ENCODE results near the gene OR52K1. TPM values are rescaled to one million over a fixed set of nuclear protein-coding genes. Genes with fewer than 3 reads are reported as not detected.

Gene OR52K1
- total RNA-seq, 4 donors from 2014 or later = not detected

DNA sequence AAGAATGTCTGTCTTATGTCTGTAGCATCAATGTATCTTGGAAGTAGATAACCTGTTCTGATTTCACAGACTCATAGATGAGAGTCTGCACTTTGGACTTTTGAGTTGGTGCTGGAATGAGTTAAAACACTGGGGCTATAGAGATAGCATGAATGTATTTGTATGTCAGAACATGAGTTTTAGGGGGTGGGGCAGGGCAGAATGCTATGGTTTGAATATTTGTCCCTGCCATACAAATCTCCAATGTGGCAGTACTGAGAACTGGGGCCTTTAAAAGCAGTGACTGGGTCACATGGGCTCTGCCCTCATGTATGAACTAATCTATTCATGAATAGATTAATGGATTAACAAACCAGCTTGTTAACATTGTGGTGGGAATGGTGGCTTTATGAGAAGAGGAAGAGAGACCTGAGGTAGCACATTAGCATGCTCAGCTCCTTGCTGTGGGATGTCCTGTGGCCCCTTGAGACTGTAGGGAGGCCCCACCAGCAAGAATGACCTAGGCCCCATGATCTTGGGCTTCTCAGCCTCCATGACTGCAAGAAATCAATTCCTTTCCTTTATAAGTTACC is 15.5 kb upstream of the OR52K1 start:
- no peak overlapping the region for H3K4me3 ChIP-seq (replicated peaks in 1 of 3)
- intact Hi-C loops (cut with DNase I) = no loop called here

DNA sequence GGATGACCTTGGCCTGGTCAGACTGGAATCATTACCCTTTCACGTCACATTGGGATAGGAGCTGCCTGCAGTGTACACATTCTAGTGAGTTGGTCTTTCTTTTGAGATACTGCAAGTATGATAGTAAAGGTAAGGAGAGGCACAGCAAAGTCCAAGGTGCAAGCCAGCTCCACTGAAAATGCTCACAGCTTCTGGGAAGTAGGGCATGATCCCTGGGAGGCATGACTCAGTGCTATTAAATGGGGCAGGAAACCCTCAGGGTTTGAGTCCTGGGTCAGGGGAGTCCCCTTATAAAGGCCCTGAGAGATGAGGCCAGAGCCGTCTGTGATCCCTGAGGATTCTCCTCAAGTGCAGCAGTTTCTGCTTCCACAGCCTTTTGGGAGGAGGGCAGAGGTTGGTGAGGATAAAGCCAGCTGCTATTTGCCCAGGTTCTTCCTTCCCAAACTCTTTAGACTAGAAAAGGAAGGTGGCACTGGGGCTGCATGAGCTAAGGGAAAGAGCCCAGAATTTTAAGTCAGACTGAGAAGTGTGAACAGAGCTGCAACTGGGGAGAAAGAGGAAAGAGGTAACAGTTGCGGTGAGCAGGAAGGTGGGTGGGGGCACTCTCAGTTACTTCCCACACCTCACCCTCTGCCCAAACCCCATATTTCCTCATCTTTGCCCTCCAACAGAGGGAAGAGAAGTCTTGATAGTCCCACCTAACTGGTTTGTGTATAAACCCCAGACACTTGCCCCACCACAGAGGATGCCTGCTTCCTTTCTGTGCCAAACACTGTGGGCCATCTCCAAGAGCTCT is 14.4 kb upstream of the OR52K1 start:
- 78 to 82% methylated on average over 3 of the region's 3 CpGs for WGBS, 2 donors
- intact Hi-C loops (cut with DNase I) = no loop called here
- Histone ChIP-seq H3K9me3 (no peaks in the 10 kb centered on the region), H3K27ac (no peak overlapping the region), H3K27me3 (no peaks in the 10 kb centered on the region), H3K4me3 (replicated peaks in 1 of 3) (no peak overlapping the region), H3K36me3 (no peaks in the 10 kb centered on the region), H3K4me1 (no peaks in the 10 kb centered on the region)
- no peak for DNase-seq
- TF ChIP-seq POLR2A (IDR thresholded peaks at IDR 0.05) (no peak), CTCF (IDR thresholded peaks at IDR 0.05) (no peak)

More for the DNA sequence above, 15.5 kb upstream of the OR52K1 start:
- H3K9me3 ChIP-seq = no peaks in the 10 kb centered on the region
- H3K4me1 ChIP-seq = no peaks in the 10 kb centered on the region
- no peak for DNase-seq
- no peaks in the 10 kb centered on the region for H3K36me3 ChIP-seq
- H3K27me3 ChIP-seq = no peaks in the 10 kb centered on the region
- no peak overlapping the region for H3K27ac ChIP-seq
- TF ChIP-seq CTCF (IDR thresholded peaks at IDR 0.05) = no peak
- TF ChIP-seq POLR2A (IDR thresholded peaks at IDR 0.05) = no peak

DNA sequence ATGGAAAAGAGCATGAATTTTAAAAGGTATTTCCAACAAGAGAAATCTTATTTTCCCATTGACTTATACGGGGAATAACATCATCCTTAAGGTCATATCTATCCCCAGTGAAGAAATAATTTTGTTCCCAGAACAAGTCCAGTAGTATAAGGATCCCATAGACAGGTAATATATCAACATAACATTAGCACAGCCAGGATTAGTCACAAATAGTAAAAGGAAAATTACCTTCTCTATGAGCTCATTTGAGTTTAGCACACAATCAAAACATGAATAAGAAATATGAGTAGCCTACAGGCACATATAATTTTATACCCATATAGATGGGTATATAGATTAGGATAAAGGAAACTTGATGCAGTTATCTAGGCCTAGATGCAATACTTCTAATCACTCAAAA is 2.8 kb upstream of the OR52K1 start:
- H3K4me1 ChIP-seq = no peaks in the 10 kb centered on the region
- H3K27me3 ChIP-seq = no peaks in the 10 kb centered on the region
- H3K9me3 ChIP-seq = no peaks in the 10 kb centered on the region
- 82 to 85% methylated on average over 1 of the region's 1 CpG for WGBS, 2 donors
- TF ChIP-seq CTCF (IDR thresholded peaks at IDR 0.05) (no peak), POLR2A (IDR thresholded peaks at IDR 0.05) (no peak)
- H3K36me3 ChIP-seq = no peaks in the 10 kb centered on the region
- H3K4me3 ChIP-seq (replicated peaks in 1 of 3) = no peak overlapping the region
- no peak for DNase-seq
- intact Hi-C loops (cut with DNase I) = no loop called here
- no peak overlapping the region for H3K27ac ChIP-seq

GRCh38 chr11:4480577-4481239 is 1.7 kb upstream of the OR52K1 start:
- intact Hi-C loops (cut with DNase I) = no loop called here
- no peaks in the 10 kb centered on the region for H3K4me1 ChIP-seq
- 85 to 88% methylated on average over 4 of the region's 4 CpGs for WGBS, 2 donors
- no peak for DNase-seq
- no peaks in the 10 kb centered on the region for H3K9me3 ChIP-seq
- TF ChIP-seq POLR2A (IDR thresholded peaks at IDR 0.05) = no peak
- TF ChIP-seq CTCF (IDR thresholded peaks at IDR 0.05) = no peak
- no peak overlapping the region for H3K27ac ChIP-seq
- no peaks in the 10 kb centered on the region for H3K27me3 ChIP-seq
- no peaks in the 10 kb centered on the region for H3K36me3 ChIP-seq
- H3K4me3 ChIP-seq (replicated peaks in 1 of 3) = no peak overlapping the region

DNA sequence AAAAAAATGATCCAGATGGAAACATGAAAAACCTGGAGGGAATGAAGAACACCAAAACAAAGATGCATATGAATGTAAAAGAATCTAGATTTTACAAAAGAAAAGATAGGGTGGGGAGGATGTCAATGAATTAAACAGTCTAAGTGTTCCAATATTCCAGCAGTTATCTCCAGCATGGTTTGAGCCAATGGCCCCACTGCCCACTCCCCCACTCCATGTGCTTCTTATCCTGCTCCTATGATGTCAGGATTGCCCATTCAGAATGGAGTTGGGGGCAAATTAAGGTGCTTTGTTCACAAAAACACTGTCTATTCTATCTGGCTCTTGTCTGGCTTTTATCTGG is 1.2 kb upstream of the OR52K1 start:
- H3K9me3 ChIP-seq = no peaks in the 10 kb centered on the region
- intact Hi-C loops (cut with DNase I) = no loop called here

More for the DNA sequence above, 1.2 kb upstream of the OR52K1 start:
- TF ChIP-seq CTCF (IDR thresholded peaks at IDR 0.05) (no peak), POLR2A (IDR thresholded peaks at IDR 0.05) (no peak)
- no peak for DNase-seq
- H3K27me3 ChIP-seq = no peaks in the 10 kb centered on the region
- no peaks in the 10 kb centered on the region for H3K36me3 ChIP-seq
- H3K4me3 ChIP-seq (replicated peaks in 1 of 3) = no peak overlapping the region
- no peak overlapping the region for H3K27ac ChIP-seq
- H3K4me1 ChIP-seq = no peaks in the 10 kb centered on the region
